GM12878 (cell line): Measurements from ENCODE around the gene SNTA1. TPM values are rescaled to one million over a fixed set of nuclear protein-coding genes. Genes with fewer than 3 reads are reported as not detected.
"Not testable (repeated sequence)": the region's sequence is repeated elsewhere in the genome, so short reads cannot be mapped to it uniquely, and the experiment has no call there.

Experiments
- ATAC-seq: fragments of 200-7000 bp; cut with Tn5 transposase; 3 replicates; pipeline ENCODE4 v1.9.1; 2020; ENCODE audit warnings: mild to moderate bottlenecking, moderate library complexity
- BruUV-seq: library from RNA; stranded (reverse); fragments of 400-500 nt; replicated peaks from 2 replicates; lab custom pipeline; 2021; lab: Mats Ljungman, UMichigan
- CTCF ChIA-PET: fragments of 300-600 bp; sonication (Branson Sonifier 250); formaldehyde crosslinking; extraction: SDS; loops from one replicate; lab custom pipeline; 2021; ENCODE audit warnings: inconsistent platforms; lab: Yijun Ruan, JAX
- POLR2A ChIA-PET: fragments of 350-600 bp; formaldehyde crosslinking; extraction: SDS; loops from one replicate; lab custom pipeline; 2021; ENCODE audit warnings: inconsistent platforms; lab: Charles Lee
- RAD21 ChIA-PET: fragments of 300-600 bp; sonication (Branson Sonifier 250); formaldehyde crosslinking; loops from one replicate; lab custom pipeline; 2023; ENCODE audit warnings: antibody characterized with exemption; ENCODE audit not compliant: unreplicated experiment; lab: Charles Lee
- SMC1A ChIA-PET: fragments of 300-600 bp; sonication (Branson Sonifier 250); formaldehyde crosslinking; loops from one replicate; lab custom pipeline; 2023; ENCODE audit not compliant: unreplicated experiment, uncharacterized antibody; lab: Charles Lee
- DNase-seq: peaks from one replicate; pipeline ENCODE4 v3.0.0-alpha.2; 2011; ENCODE audit warnings: low read depth, low spot score
- FAIRE-seq: peaks from 3 replicates; lab custom pipeline; 2011; peaks lifted over from hg19 to GRCh38; lab: Jason Lieb, UNC
- H2AFZ ChIP-seq: 2 replicates; pipeline ENCODE4 v1.6.0; 2011; ENCODE audit warnings: low read depth, low read length, control low read depth; ENCODE audit not compliant: control insufficient read depth
- H3K27ac ChIP-seq: 2 replicates; pipeline ENCODE4 v1.5.1; 2011; ENCODE audit warnings: control low read depth; ENCODE audit not compliant: control insufficient read depth, insufficient read depth
- H3K27me3 ChIP-seq, 2 experiments: replicated peaks in 1 of 2; 2 replicates each; pipeline versions ENCODE4 v1.6.0 to v1.6.1; 2011; ENCODE audit warnings: low read length in 1 of 2; ENCODE audit not compliant: control insufficient read depth in 2 of 2, insufficient read depth in 2 of 2
- H3K36me3 ChIP-seq, 2 experiments: 2 replicates each; pipeline ENCODE4 v1.5.1; 2011; ENCODE audit warnings: low read length in 1 of 2; ENCODE audit not compliant: control insufficient read depth in 2 of 2, insufficient read depth in 2 of 2
- H3K4me1 ChIP-seq: 2 replicates; pipeline ENCODE4 v1.6.1; 2011; ENCODE audit warnings: mild to moderate bottlenecking, low read length, moderate library complexity, mixed read lengths; ENCODE audit not compliant: control insufficient read depth, insufficient read depth
- H3K4me2 ChIP-seq: 2 replicates; pipeline ENCODE4 v1.6.0; 2011; ENCODE audit warnings: control low read depth; ENCODE audit not compliant: control insufficient read depth, insufficient read depth
- H3K4me3 ChIP-seq: fragments of 200-600 bp; sonication (generic); 2 replicates; pipeline ENCODE4 v1.5.1; 2016
- H3K79me2 ChIP-seq: 2 replicates; pipeline ENCODE4 v1.6.0; 2011; ENCODE audit warnings: low read length; ENCODE audit not compliant: control insufficient read depth, insufficient read depth
- H3K9ac ChIP-seq: 2 replicates; pipeline ENCODE4 v1.8.0; 2011; ENCODE audit warnings: low read length, control low read depth, mixed read lengths; ENCODE audit not compliant: control insufficient read depth, insufficient read depth
- H3K9me3 ChIP-seq: replicated peaks from 3 replicates; pipeline ENCODE4 v1.5.1; 2011; ENCODE audit warnings: mild to moderate bottlenecking, low read length; ENCODE audit not compliant: control insufficient read depth, insufficient read depth
- H4K20me1 ChIP-seq: 2 replicates; pipeline ENCODE4 v1.6.0; 2011; ENCODE audit not compliant: control insufficient read depth, insufficient read depth
- CEBPB ChIP-seq, 2 experiments: fragments of 150-350 bp in 1 of 2; IDR thresholded peaks; 2 replicates each; pipeline ENCODE4 v1.6.1; 2012 to 2014; ENCODE audit warnings: low read depth in 2 of 2, low read length in 2 of 2, borderline replicate concordance in 1 of 2, inconsistent platforms in 1 of 2
- KLF5 ChIP-seq: fragments of 450-650 bp; IDR thresholded peaks from 2 replicates; pipeline ENCODE4 v1.6.1; 2014; ENCODE audit warnings: mild to moderate bottlenecking; ENCODE audit not compliant: partially characterized antibody
- POLR2AphosphoS5 ChIP-seq: IDR thresholded peaks from 2 replicates; pipeline ENCODE4 v1.6.1; 2011; ENCODE audit warnings: mild to moderate bottlenecking, low read length, inconsistent platforms
- YBX1 ChIP-seq: fragments of 450-650 bp; IDR thresholded peaks from 2 replicates; pipeline ENCODE4 v1.6.1; 2016; ENCODE audit warnings: antibody characterized with exemption
- WGBS: methylation state at CpG from one replicate; pipeline ENCODE4 v1.1.6; 2016; ENCODE audit warnings: low lambda C conversion rate; ENCODE audit not compliant: insufficient replicate concordance, insufficient coverage; ENCODE audit errors: missing lambda C conversion rate; 5-methylcytosine and 5-hydroxymethylcytosine counted together
- in situ Hi-C: fragments of 300-500 bp; cut with MboI; formaldehyde crosslinking; loops from 9 replicates; pipeline ENCODE4 v1.14.3; 2018; ENCODE audit warnings: mixed read lengths
- intact Hi-C: fragments of 100-400 bp; cut with micrococcal nuclease; formaldehyde crosslinking; loops from one replicate; pipeline ENCODE4 v1.14.2; 2022; ENCODE audit not compliant: unreplicated experiment
- polyA plus RNA-seq, 11 experiments: library from polyadenylated mRNA; depleted of rRNA in 4 of 11; unstranded in 6 of 11; stranded (reverse) in 5 of 11; fragments of >200 nt; fragmentation: Nextera tagmentation in 4 of 11; fragmentation: Illumina TruSeq in 1 of 11; extraction: Ambion mirVana in 4 of 11; extraction: Trizol in 1 of 11; gene quantifications; 1 replicate in 1 of 11; 2 replicates in 10 of 11; pipeline versions ENCODE4 v1.2.1 to v1.2.3, GENCODE V29; 2011 to 2016; ENCODE audit warnings: inconsistent platforms in 2 of 11, missing spikeins in 2 of 11, low read depth in 1 of 11
- total RNA-seq, 4 experiments: library from RNA; depleted of rRNA in 3 of 4; stranded (reverse); fragments of >200 nt in 3 of 4; fragmentation: Illumina TruSeq in 1 of 4; extraction: Trizol in 1 of 4; gene quantifications; 2 replicates each; pipeline versions ENCODE4 v1.2.1 to v1.2.3, GENCODE V29; 2013 to 2021

The SNTA1 gene
- total and polyA plus RNA-seq, 10 of the 15 experiments (the other 5 are each of a cell fraction or from before 2014, with no cell fraction given) = 0.26 to 5.1 (median 1.8) TPM

DNA sequence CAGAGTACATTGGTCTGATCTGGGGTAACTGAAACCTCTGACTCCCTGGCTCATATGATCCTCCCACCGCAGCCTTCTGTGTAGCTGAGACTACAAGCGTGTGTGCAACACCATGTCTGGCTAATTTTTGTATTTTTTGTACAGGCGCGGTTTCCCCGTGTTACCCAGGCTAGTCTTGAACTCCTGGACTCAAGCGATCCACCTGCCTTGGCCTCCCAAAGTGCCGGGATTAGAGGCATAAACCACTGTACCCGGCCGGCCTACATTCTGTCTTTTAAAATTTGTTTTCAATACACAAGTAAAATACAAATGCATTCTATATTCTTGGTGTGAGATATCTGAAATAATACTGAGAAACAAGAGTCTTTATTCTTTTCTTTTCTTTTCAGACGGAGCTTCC lies 44.6 kb upstream of the SNTA1 start:
- H4K20me1 ChIP-seq = no peaks in the 10 kb centered on the region
- DNase-seq (no peak), ATAC-seq (no peak), FAIRE-seq (no peak)
- ChIA-PET SMC1A (interaction anchor here (0.7 to 2.0 kb wide), 2 partner anchors 19 to 178 kb away, joined by 3 to 8 read pairs; partner anchors contain the start of gene ACTL10), CTCF (interaction anchor here (2.9 kb wide), 1 partner anchor 179 kb away, joined by 17 read pairs; the partner anchor contains the start of gene ACTL10), POLR2A (interaction anchor here (1.0 to 2.4 kb wide), 2 partner anchors 63 to 178 kb away, joined by 4 to 20 read pairs; partner anchors contain the start of gene ACTL10), RAD21 (interaction anchor here (0.6 to 2.5 kb wide), 3 partner anchors 49 to 289 kb away, joined by 3 to 21 read pairs (median 4); partner anchors contain the start of gene ACTL10)
- H3K4me3 ChIP-seq = no peak overlapping the region
- no TSS peak for BruUV-seq
- H2AFZ ChIP-seq = no peak overlapping the region
- H3K27ac ChIP-seq = no peak overlapping the region
- intact Hi-C loops = no loop called here
- no peak overlapping the region for H3K9ac ChIP-seq
- no peaks in the 10 kb centered on the region for H3K9me3 ChIP-seq
- peaks cover 10% of the 10 kb centered on the region for H3K79me2 ChIP-seq
- no peaks in the 10 kb centered on the region for H3K27me3 ChIP-seq
- H3K36me3 ChIP-seq = no peaks in the 10 kb centered on the region
- WGBS = 94% methylated on average over 10 of the region's 10 CpGs
- H3K4me2 ChIP-seq = no peak overlapping the region
- in situ Hi-C loops = no loop called here
- no peaks in the 10 kb centered on the region for H3K4me1 ChIP-seq
- TF ChIP-seq POLR2AphosphoS5 = no peak
- TF ChIP-seq YBX1 = no peak
- no peak for TF ChIP-seq KLF5
- TF ChIP-seq CEBPB (IDR thresholded peaks at IDR 0.05; ENCODE audit: borderline replicate concordance in 1 of 2, low read depth in 2 of 2, low read length in 2 of 2) = no peak

DNA sequence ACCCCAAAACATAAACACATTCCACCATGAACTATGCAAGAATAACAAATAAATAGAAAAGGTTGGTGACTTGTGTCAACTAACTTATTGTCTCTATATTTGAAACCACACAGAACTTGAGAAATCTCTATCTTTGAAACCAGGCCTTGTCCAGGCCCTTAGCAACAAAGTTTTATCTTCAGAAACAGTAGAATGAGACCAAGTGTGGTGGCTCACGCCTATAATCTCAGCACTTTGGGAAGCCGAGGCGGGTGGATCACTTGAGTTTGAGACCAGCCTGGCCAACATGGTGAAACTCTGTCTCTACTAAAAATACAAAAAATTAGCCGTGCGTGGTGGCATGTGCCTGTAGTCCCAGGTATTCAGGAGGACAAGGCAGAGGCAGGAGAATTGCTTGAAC lies 39.6 kb upstream of the SNTA1 start:
- H2AFZ ChIP-seq, ATAC-seq, POLR2A ChIA-PET, H3K27me3 ChIP-seq, H3K9me3 ChIP-seq, intact Hi-C loops, SMC1A ChIA-PET, FAIRE-seq, BruUV-seq, H3K4me3 ChIP-seq, H3K36me3 ChIP-seq, DNase-seq, H3K27ac ChIP-seq, H3K79me2 ChIP-seq, H3K4me2 ChIP-seq, H3K9ac ChIP-seq, in situ Hi-C loops, H3K4me1 ChIP-seq, RAD21 ChIA-PET, CTCF ChIA-PET, H4K20me1 ChIP-seq: not testable (repeated sequence)
- WGBS = 85% methylated on average over 5 of the region's 5 CpGs
